Measurements from ENCODE around the gene FAM219A.
"Not testable (repeated sequence)": the region's sequence is repeated elsewhere in the genome, so short reads cannot be mapped to it uniquely, and the experiment has no call there.

FAM219A gene

GRCh38 chr9:34367751-34368410, 90.5 kb downstream of the FAM219A start:
- H3K9me3 ChIP-seq (ENCODE audit: insufficient read depth, low read depth, low read length); H3K4me3 ChIP-seq (ENCODE audit: low read length); H3K27ac ChIP-seq (ENCODE audit: low read depth, low read length); H3K9ac ChIP-seq (ENCODE audit: low read depth, low read length); H3K36me3 ChIP-seq (ENCODE audit: insufficient read depth, low read length); H3K27me3 ChIP-seq (ENCODE audit: insufficient read depth, low read length): not testable (repeated sequence)
- 98% methylated on average over 3 of the region's 3 CpGs for WGBS
- H3K4me1 ChIP-seq (ENCODE audit: insufficient read depth, low read length), result peaks cover 20% of the 10 kb centered on the region

- Histone ChIP-seq H3K36me3 (ENCODE audit: insufficient read depth, low read length) (no peaks in the 10 kb centered on the region), H3K27me3 (ENCODE audit: insufficient read depth, low read length) (no peaks in the 10 kb centered on the region), H3K4me1 (ENCODE audit: insufficient read depth, low read length) (peaks cover 22% of the 10 kb centered on the region), H3K4me3 (ENCODE audit: low read length) (no peak overlapping the region), H3K9me3 (ENCODE audit: insufficient read depth, low read depth, low read length) (no peaks in the 10 kb centered on the region), H3K9ac (ENCODE audit: low read depth, low read length) (no peak overlapping the region), H3K27ac (ENCODE audit: low read depth, low read length) (no peak overlapping the region)
- WGBS, result 93% methylated on average over 2 of the region's 2 CpGs
These were observed 92.0 kb downstream of the FAM219A start for GRCh38 chr9:34366365-34366764.

- no peak overlapping the region for H3K4me3 ChIP-seq (ENCODE audit: low read length)
- no peaks in the 10 kb centered on the region for H3K27me3 ChIP-seq (ENCODE audit: insufficient read depth, low read length)
- 78% methylated on average over 2 of the region's 2 CpGs for WGBS
- H3K27ac ChIP-seq (ENCODE audit: low read depth, low read length), result no peak overlapping the region
- H3K36me3 ChIP-seq (ENCODE audit: insufficient read depth, low read length), result no peaks in the 10 kb centered on the region
- no peak overlapping the region for H3K9ac ChIP-seq (ENCODE audit: low read depth, low read length)
- no peaks in the 10 kb centered on the region for H3K9me3 ChIP-seq (ENCODE audit: insufficient read depth, low read depth, low read length)
- H3K4me1 ChIP-seq (ENCODE audit: insufficient read depth, low read length), result peaks cover 22% of the 10 kb centered on the region
These were observed 93.1 kb downstream of the FAM219A start for GRCh38 chr9:34365282-34365681.

DNA sequence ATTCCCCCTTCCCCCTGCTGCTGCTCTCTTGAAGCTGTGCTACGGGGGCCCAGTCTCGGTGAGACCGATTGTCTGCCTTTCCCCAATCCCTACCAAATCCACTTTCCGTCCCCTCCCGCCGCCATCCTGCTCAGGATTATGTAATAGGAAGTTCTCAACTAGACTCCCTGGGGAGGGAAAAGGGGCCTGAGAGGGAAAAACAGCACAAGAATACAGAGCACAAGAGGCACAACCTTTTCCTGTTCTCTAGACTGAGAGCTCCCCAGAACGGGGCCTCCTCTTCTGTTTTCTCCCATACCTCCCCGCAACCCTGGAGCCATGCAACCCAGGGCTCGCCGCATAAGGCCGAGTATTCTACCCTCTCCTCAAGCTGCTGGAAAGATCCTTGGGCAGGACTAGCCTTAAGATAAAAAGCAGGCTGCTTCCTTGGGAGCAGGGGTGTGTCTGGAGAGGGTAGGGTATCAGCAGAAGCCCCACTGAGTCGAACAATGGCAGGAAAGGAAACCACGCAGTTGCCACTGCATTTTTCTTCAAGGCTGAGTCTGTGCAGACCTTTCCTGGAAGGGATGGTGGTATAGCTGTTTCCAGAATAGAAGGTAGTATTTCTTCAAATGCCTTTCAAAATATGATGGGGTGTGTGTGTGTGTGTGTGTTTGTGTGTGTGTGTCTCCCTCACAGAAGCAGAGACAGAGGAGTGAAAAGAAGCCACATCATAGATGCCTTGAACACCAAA, 94.6 kb downstream of the FAM219A start:
- Histone ChIP-seq H3K4me3 (ENCODE audit: low read length) (peak overlapping the region; percentile 31; the same call in 1 of the 2 replicates), H3K4me1 (ENCODE audit: insufficient read depth, low read length) (peaks cover 22% of the 10 kb centered on the region), H3K27ac (ENCODE audit: low read depth, low read length) (peak overlapping the region; percentile 62), H3K27me3 (ENCODE audit: insufficient read depth, low read length) (no peaks in the 10 kb centered on the region), H3K36me3 (ENCODE audit: insufficient read depth, low read length) (no peaks in the 10 kb centered on the region), H3K9ac (ENCODE audit: low read depth, low read length) (peak overlapping the region; percentile 18; the same call in 1 of the 2 replicates), H3K9me3 (ENCODE audit: insufficient read depth, low read depth, low read length) (no peaks in the 10 kb centered on the region)
- WGBS, result 11% methylated on average over 10 of the region's 13 CpGs

- no peaks in the 10 kb centered on the region for H3K27me3 ChIP-seq (ENCODE audit: insufficient read depth, low read length)
- H3K9me3 ChIP-seq (ENCODE audit: insufficient read depth, low read depth, low read length), result no peaks in the 10 kb centered on the region
- H3K36me3 ChIP-seq (ENCODE audit: insufficient read depth, low read length), result no peaks in the 10 kb centered on the region
- peaks cover 22% of the 10 kb centered on the region for H3K4me1 ChIP-seq (ENCODE audit: insufficient read depth, low read length)
- H3K4me3 ChIP-seq (ENCODE audit: low read length), result no peak overlapping the region
- no peak overlapping the region for H3K27ac ChIP-seq (ENCODE audit: low read depth, low read length)
- no peak overlapping the region for H3K9ac ChIP-seq (ENCODE audit: low read depth, low read length)
- 85% methylated on average over 4 of the region's 4 CpGs for WGBS
These were observed 95.7 kb downstream of the FAM219A start for GRCh38 chr9:34362614-34363214.

DNA sequence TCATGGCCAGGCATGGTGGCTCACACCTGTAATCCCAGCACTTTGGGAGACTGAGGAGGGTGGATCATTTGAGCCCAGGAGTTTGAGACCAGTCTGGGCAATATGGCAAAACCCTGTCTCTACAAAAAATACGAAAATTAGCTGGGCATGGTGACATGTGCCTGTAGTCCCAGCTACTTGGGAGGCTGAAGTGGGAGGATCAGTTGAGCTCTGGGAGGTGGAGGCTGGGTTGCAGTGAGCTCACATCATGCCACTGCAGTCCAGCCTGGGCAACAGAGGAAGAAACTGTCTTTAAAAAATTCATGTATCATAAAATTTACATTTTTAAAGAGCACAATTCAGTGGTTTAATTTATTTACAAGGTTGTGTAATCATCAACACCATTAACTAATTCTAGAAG, 105.4 kb downstream of the FAM219A start:
- peaks cover 11% of the 10 kb centered on the region; the same call in 1 of the 2 replicates for H3K9me3 ChIP-seq (ENCODE audit: insufficient read depth, low read depth, low read length)
- 94% methylated on average over 1 of the region's 1 CpG for WGBS
- H3K9ac ChIP-seq (ENCODE audit: low read depth, low read length); H3K36me3 ChIP-seq (ENCODE audit: insufficient read depth, low read length); H3K4me1 ChIP-seq (ENCODE audit: insufficient read depth, low read length); H3K27ac ChIP-seq (ENCODE audit: low read depth, low read length); H3K27me3 ChIP-seq (ENCODE audit: insufficient read depth, low read length); H3K4me3 ChIP-seq (ENCODE audit: low read length): not testable (repeated sequence)

- not testable (repeated sequence) for H3K36me3 ChIP-seq (ENCODE audit: insufficient read depth, low read length); H3K27ac ChIP-seq (ENCODE audit: low read depth, low read length); H3K9ac ChIP-seq (ENCODE audit: low read depth, low read length); H3K27me3 ChIP-seq (ENCODE audit: insufficient read depth, low read length); H3K4me1 ChIP-seq (ENCODE audit: insufficient read depth, low read length); H3K4me3 ChIP-seq (ENCODE audit: low read length)
- H3K9me3 ChIP-seq (ENCODE audit: insufficient read depth, low read depth, low read length), result peaks cover 11% of the 10 kb centered on the region; the same call in 1 of the 2 replicates
- 96% methylated on average over 7 of the region's 7 CpGs for WGBS
These were observed 106.2 kb downstream of the FAM219A start for GRCh38 chr9:34352122-34352652.

- Histone ChIP-seq H3K9me3 (ENCODE audit: insufficient read depth, low read depth, low read length) (no peaks in the 10 kb centered on the region), H3K36me3 (ENCODE audit: insufficient read depth, low read length) (no peaks in the 10 kb centered on the region), H3K27ac (ENCODE audit: low read depth, low read length) (no peak overlapping the region), H3K9ac (ENCODE audit: low read depth, low read length) (no peak overlapping the region), H3K27me3 (ENCODE audit: insufficient read depth, low read length) (no peaks in the 10 kb centered on the region), H3K4me3 (ENCODE audit: low read length) (no peak overlapping the region), H3K4me1 (ENCODE audit: insufficient read depth, low read length) (no peaks in the 10 kb centered on the region)
- WGBS, result 92% methylated on average over 3 of the region's 3 CpGs
These were observed 109.0 kb downstream of the FAM219A start for GRCh38 chr9:34349324-34349723.

Measured in HUES64 (cell line).